HCT116 (cell line): Measurements from ENCODE around the gene CADPS2. TPM values are rescaled to one million over a fixed set of nuclear protein-coding genes. Genes with fewer than 3 reads are reported as not detected.
A peak's percentile ranks its signal among the peaks of the same experiment; 100 is the strongest.

Experiments used
- ATAC-seq: fragments of 200-7000 bp; cut with Tn5 transposase; 2 replicates; pipeline ENCODE4 v1.9.1; 2020; ENCODE audit warnings: mild to moderate bottlenecking, moderate library complexity
- BruUV-seq: library from RNA; stranded (reverse); fragments of 400-500 nt; replicated peaks from 2 replicates; lab custom pipeline; 2021; lab: Mats Ljungman, UMichigan
- CTCF ChIA-PET: fragments of 300-600 bp; sonication (Branson Sonifier 250); formaldehyde crosslinking; loops from one replicate; lab custom pipeline; 2021; ENCODE audit warnings: antibody characterized with exemption; lab: Charles Lee
- POLR2A ChIA-PET: fragments of 300-600, 350-600 bp; sonication (Branson Sonifier 250); formaldehyde crosslinking; loops from one replicate; lab custom pipeline; 2021; ENCODE audit warnings: antibody characterized with exemption; lab: Charles Lee
- RAD21 ChIA-PET, 2 experiments: fragments of 300-600 bp; sonication (Branson Sonifier 250); formaldehyde crosslinking; loops; one replicate each; lab custom pipeline; 2023; ENCODE audit warnings: low total read pairs in 2 of 2; ENCODE audit not compliant: uncharacterized antibody in 2 of 2, unreplicated experiment in 2 of 2, low non-redundant PET in 1 of 2; lab: Charles Lee
- DNase-seq: peaks from one replicate; pipeline ENCODE4 v3.0.0-alpha.2; 2010; ENCODE audit warnings: low read depth, low spot score
- H2AFZ ChIP-seq: fragments of 200-600 bp; shearing (Covaris generic), sonication (generic); 2 replicates; pipeline ENCODE4 v1.6.1; 2017; ENCODE audit warnings: low read depth, mixed run types, mixed read lengths, antibody characterized with exemption, low read length; ENCODE audit not compliant: poor library complexity, severe bottlenecking
- H3K27ac ChIP-seq: 2 replicates; pipeline ENCODE4 v1.5.1; 2012; ENCODE audit warnings: low read depth, low read length
- H3K27me3 ChIP-seq: fragments of 200-600 bp; sonication (generic); 2 replicates; pipeline ENCODE4 v1.6.1; 2016; ENCODE audit warnings: mixed run types, low read length, mixed read lengths; ENCODE audit not compliant: insufficient read depth
- H3K36me3 ChIP-seq, 2 experiments: fragments of 200-500 bp in 1 of 2; fragments of 200-600 bp in 1 of 2; sonication (Bioruptor generic) in 1 of 2; sonication (generic) in 1 of 2; 2 replicates each; pipeline versions ENCODE4 v1.5.1 to v1.6.1; 2014 to 2016; ENCODE audit warnings: low read length in 2 of 2, inconsistent platforms in 1 of 2, mixed read lengths in 1 of 2, mixed run types in 1 of 2; ENCODE audit not compliant: insufficient read depth in 2 of 2, control insufficient read depth in 1 of 2
- H3K4me1 ChIP-seq, 2 experiments: fragments of 200-600 bp in 1 of 2; sonication (generic) in 1 of 2; 2 replicates each; pipeline versions ENCODE4 v1.5.1 to v1.6.1; 2012 to 2017; ENCODE audit warnings: low read length in 2 of 2, inconsistent platforms in 1 of 2, mild to moderate bottlenecking in 1 of 2, mixed read lengths in 1 of 2, mixed run types in 1 of 2, moderate library complexity in 1 of 2; ENCODE audit not compliant: insufficient read depth in 2 of 2, control insufficient read depth in 1 of 2
- H3K4me2 ChIP-seq: fragments of 200-600 bp; sonication (generic); 2 replicates; pipeline ENCODE4 v1.6.1; 2017; ENCODE audit warnings: mixed run types, low read length, mixed read lengths
- H3K4me3 ChIP-seq, 2 experiments: fragments of 200-600 bp in 1 of 2; sonication (generic) in 1 of 2; replicated peaks in 1 of 2; 2 replicates each; pipeline ENCODE4 v1.5.1; 2011 to 2016; ENCODE audit warnings: low read length in 2 of 2, control low read depth in 1 of 2, low read depth in 1 of 2, mild to moderate bottlenecking in 1 of 2, mixed read lengths in 1 of 2, mixed run types in 1 of 2
- H3K79me2 ChIP-seq: fragments of 200-600 bp; sonication (generic); 2 replicates; pipeline ENCODE4 v1.6.1; 2017; ENCODE audit warnings: mild to moderate bottlenecking, mixed run types, low read length, moderate library complexity, mixed read lengths; ENCODE audit not compliant: insufficient read depth
- H3K9ac ChIP-seq: fragments of 200-600 bp; sonication (generic); 2 replicates; pipeline ENCODE4 v1.6.1; 2016; ENCODE audit warnings: low read length, mixed read lengths
- H3K9me2 ChIP-seq: fragments of 200-600 bp; sonication (generic), shearing (Covaris generic); 2 replicates; pipeline ENCODE4 v1.6.1; 2017; ENCODE audit warnings: mixed run types, mild to moderate bottlenecking, moderate library complexity; ENCODE audit not compliant: insufficient read depth
- H3K9me3 ChIP-seq, 2 experiments: fragments of 200-500 bp in 1 of 2; fragments of 200-600 bp in 1 of 2; sonication (Bioruptor generic) in 1 of 2; sonication (generic) in 1 of 2; 2 replicates each; pipeline ENCODE4 v1.6.1; 2014 to 2017; ENCODE audit warnings: low read length in 2 of 2, mixed read lengths in 2 of 2, inconsistent platforms in 1 of 2, low read depth in 1 of 2, mild to moderate bottlenecking in 1 of 2, mixed run types in 1 of 2, moderate library complexity in 1 of 2; ENCODE audit not compliant: control insufficient read depth in 1 of 2, insufficient read depth in 1 of 2
- H4K20me1 ChIP-seq: fragments of 200-600 bp; sonication (generic), shearing (Covaris generic); 2 replicates; pipeline ENCODE4 v1.6.1; 2017; ENCODE audit warnings: mixed run types, mild to moderate bottlenecking, moderate library complexity; ENCODE audit not compliant: insufficient read depth
- CEBPB ChIP-seq: IDR thresholded peaks from 2 replicates; pipeline ENCODE4 v1.6.1; 2012; ENCODE audit warnings: low read depth
- POLR2AphosphoS5 ChIP-seq: IDR thresholded peaks from 2 replicates; pipeline ENCODE4 v1.6.1; 2011; ENCODE audit warnings: mild to moderate bottlenecking, low read depth, low read length, moderate library complexity
- intact Hi-C: fragments of 100-400 bp; cut with micrococcal nuclease; formaldehyde crosslinking; loops from 2 replicates; pipeline ENCODE4 v1.10.0; 2022
- total RNA-seq: library from RNA; stranded (reverse); gene quantifications from one replicate; pipeline ENCODE4 v1.2.1, GENCODE V29; 2021; ENCODE audit not compliant: unreplicated experiment
- TF ChIP-seq, protein P1 (sequence below): IDR thresholded peaks from 2 replicates; pipeline ENCODE4 v1.6.1; 2012
- TF ChIP-seq, protein P2 (sequence below): IDR thresholded peaks from 2 replicates; pipeline ENCODE4 v1.6.1; 2012; ENCODE audit warnings: low read depth

The CADPS2 gene
- total RNA-seq, 1 experiment from 2014 or later, result 7.5 TPM

DNA sequence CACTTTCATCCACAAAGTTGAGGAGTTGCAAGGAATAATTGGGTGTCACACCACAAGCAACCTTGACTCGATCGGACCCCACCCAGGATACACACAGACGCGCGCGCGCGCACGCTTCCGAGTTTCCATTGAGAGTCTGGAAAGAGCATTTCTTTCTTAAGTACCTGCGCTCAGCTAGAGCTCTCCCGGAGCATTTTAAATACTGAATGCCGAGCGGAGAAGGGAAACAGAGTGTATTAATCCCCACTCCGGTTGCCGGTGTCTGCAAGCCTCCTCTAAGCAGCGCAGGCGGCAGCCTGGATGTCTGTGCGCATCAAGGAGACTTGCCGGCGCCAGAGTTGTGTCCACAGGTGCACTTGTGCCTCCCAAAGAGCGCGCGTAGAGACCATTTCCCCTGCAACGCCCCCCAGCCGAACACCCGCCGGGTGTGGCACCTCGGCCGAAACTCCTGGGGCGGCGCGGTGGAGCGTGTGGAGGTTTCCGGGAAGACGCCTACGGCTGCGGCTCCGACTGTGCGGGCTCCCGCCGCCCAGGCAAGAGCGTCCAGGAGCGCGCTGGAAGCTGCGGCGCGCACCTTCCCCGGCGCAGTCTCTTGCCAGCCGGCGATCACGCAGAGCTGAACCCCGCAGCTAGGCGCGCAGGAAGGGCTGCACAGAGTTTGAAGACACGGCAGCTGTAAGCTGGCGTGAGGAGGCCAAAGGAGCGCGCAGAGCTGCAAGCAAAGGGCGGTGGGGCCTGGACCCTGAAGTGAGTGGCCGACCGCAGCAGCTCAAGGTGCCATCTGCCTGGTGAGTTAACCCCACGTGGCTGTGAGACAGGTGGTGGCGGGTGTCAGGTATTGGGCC, 580.6 kb downstream of the CADPS2 start:
- H3K79me2 ChIP-seq, result no peaks in the 10 kb centered on the region
- H3K27me3 ChIP-seq, result no peaks in the 10 kb centered on the region
- H3K4me3 ChIP-seq, result peak overlapping the region; percentile 69 to 77
- ChIA-PET RAD21 (no interaction called here), CTCF (interaction anchor here (0.9 kb wide), 1 partner anchor 11 kb away, joined by 3 read pairs; no protein-coding TSS in a partner anchor), POLR2A (interaction anchor here (1.4 kb wide), 1 partner anchor 9 kb away, joined by 3 read pairs; no protein-coding TSS in a partner anchor)
- no peaks in the 10 kb centered on the region for H3K9me2 ChIP-seq
- no peaks in the 10 kb centered on the region for H3K9me3 ChIP-seq
- H3K36me3 ChIP-seq, result no peaks in the 10 kb centered on the region; a peak in 1 of 4 replicates
- H3K4me2 ChIP-seq, result peak overlapping the region; percentile 91
- H3K27ac ChIP-seq, result peak overlapping the region; percentile 44; the same call in 1 of the 2 replicates
- intact Hi-C loops, result loop anchor here (2.0 kb wide), 1 partner anchor 67 kb away; no protein-coding TSS in a partner anchor
- H3K4me1 ChIP-seq, result peaks cover 0 to 12% of the 10 kb centered on the region in 2 experiments; a peak in 3 of 4 replicates
- H4K20me1 ChIP-seq, result no peaks in the 10 kb centered on the region
- ATAC-seq (peak; percentile 81), DNase-seq (peak; percentile 26)
- H2AFZ ChIP-seq, result peak overlapping the region; percentile 97
- BruUV-seq, result no TSS peak
- TF ChIP-seq POLR2AphosphoS5, result peak; percentile 38; the same call in 1 of the 2 replicates
- TF ChIP-seq, protein P1, sequence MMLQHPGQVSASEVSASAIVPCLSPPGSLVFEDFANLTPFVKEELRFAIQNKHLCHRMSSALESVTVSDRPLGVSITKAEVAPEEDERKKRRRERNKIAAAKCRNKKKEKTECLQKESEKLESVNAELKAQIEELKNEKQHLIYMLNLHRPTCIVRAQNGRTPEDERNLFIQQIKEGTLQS, result no peak
- H3K9ac ChIP-seq, result peak overlapping the region; percentile 51

DNA sequence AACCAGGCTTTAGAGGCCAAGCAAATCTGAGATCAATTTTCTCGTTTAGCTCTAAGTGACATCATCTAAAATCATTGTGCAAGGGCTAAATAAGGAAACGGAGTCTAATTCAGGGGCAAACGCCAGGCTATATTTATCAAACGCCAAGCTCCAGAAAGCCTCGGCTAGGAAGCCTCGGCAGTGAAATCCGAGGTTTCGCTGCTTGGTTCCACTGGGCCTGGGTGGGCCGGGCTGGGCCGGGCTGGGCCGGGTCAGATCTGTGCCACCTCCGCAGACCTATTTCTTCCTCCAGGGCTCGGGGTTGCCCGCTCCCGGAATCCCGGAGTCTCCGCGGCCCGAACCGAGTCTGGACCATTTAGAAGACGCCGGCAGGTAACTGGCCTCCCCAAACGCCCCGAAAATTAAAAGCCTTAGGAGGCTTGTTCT, 581.3 kb downstream of the CADPS2 start:
- Histone ChIP-seq H4K20me1 (no peaks in the 10 kb centered on the region), H3K36me3 (no peaks in the 10 kb centered on the region; a peak in 1 of 4 replicates), H3K9me2 (no peaks in the 10 kb centered on the region), H3K79me2 (no peaks in the 10 kb centered on the region), H3K9ac (peak overlapping the region; percentile 51), H3K4me2 (peak overlapping the region; percentile 91), H3K4me3 (peak overlapping the region; percentile 69 to 77), H3K9me3 (no peaks in the 10 kb centered on the region), H3K27ac (peak overlapping the region; percentile 44; the same call in 1 of the 2 replicates), H3K4me1 (peaks cover 0 to 12% of the 10 kb centered on the region in 2 experiments; a peak in 3 of 4 replicates), H2AFZ (peak overlapping the region; percentile 97), H3K27me3 (no peaks in the 10 kb centered on the region)
- ATAC-seq (peak; percentile 51), DNase-seq (no peak)
- CTCF ChIA-PET, result no interaction called here
- intact Hi-C loops, result loop anchor here (2.0 kb wide), 1 partner anchor 66 kb away; no protein-coding TSS in a partner anchor
- POLR2A ChIA-PET, result interaction anchor here (1.4 kb wide), 1 partner anchor 10 kb away, joined by 3 read pairs; no protein-coding TSS in a partner anchor
- TSS peak; percentile 75 for BruUV-seq
- RAD21 ChIA-PET, result interaction anchor here in 1 of 2 experiments (0.6 to 0.7 kb wide), 2 partner anchors 15 to 44 kb away, joined by 3 to 8 read pairs; no protein-coding TSS in a partner anchor
- TF ChIP-seq CEBPB, result 0 out of 2 replicates have a peak, but pooled peaks have one; percentile 10
- TF ChIP-seq, protein P2, sequence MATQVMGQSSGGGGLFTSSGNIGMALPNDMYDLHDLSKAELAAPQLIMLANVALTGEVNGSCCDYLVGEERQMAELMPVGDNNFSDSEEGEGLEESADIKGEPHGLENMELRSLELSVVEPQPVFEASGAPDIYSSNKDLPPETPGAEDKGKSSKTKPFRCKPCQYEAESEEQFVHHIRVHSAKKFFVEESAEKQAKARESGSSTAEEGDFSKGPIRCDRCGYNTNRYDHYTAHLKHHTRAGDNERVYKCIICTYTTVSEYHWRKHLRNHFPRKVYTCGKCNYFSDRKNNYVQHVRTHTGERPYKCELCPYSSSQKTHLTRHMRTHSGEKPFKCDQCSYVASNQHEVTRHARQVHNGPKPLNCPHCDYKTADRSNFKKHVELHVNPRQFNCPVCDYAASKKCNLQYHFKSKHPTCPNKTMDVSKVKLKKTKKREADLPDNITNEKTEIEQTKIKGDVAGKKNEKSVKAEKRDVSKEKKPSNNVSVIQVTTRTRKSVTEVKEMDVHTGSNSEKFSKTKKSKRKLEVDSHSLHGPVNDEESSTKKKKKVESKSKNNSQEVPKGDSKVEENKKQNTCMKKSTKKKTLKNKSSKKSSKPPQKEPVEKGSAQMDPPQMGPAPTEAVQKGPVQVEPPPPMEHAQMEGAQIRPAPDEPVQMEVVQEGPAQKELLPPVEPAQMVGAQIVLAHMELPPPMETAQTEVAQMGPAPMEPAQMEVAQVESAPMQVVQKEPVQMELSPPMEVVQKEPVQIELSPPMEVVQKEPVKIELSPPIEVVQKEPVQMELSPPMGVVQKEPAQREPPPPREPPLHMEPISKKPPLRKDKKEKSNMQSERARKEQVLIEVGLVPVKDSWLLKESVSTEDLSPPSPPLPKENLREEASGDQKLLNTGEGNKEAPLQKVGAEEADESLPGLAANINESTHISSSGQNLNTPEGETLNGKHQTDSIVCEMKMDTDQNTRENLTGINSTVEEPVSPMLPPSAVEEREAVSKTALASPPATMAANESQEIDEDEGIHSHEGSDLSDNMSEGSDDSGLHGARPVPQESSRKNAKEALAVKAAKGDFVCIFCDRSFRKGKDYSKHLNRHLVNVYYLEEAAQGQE, result no peak
